H9 (cell line): ENCODE results near the gene G3BP2. TPM values are rescaled to one million over a fixed set of nuclear protein-coding genes. Genes with fewer than 3 reads are reported as not detected.
A peak's percentile ranks its signal among the peaks of the same experiment; 100 is the strongest.

ENCODE experiments used
- DNase-seq: peaks from one replicate; pipeline ENCODE4 v3.0.0-alpha.2; 2017
- H2AFZ ChIP-seq: one replicate; pipeline ENCODE4 v1.6.1; 2013; ENCODE audit warnings: mild to moderate bottlenecking, low read length, control low read depth, moderate library complexity
- H2AK5ac ChIP-seq: 2 replicates; pipeline ENCODE4 v1.6.1; 2013; ENCODE audit warnings: low read length, control low read depth, mixed read lengths; ENCODE audit not compliant: insufficient read length
- H2BK120ac ChIP-seq: one replicate; pipeline ENCODE4 v1.6.1; 2013; ENCODE audit warnings: low read depth, mild to moderate bottlenecking, low read length, control low read depth, inconsistent platforms; ENCODE audit not compliant: poor library complexity, severe bottlenecking
- H2BK12ac ChIP-seq: 2 replicates; pipeline ENCODE4 v1.6.1; 2013; ENCODE audit warnings: low read length, control low read depth, mixed read lengths, low read depth; ENCODE audit not compliant: insufficient read length
- H2BK15ac ChIP-seq: 2 replicates; pipeline ENCODE4 v1.6.1; 2013; ENCODE audit warnings: low read depth, low read length, control low read depth
- H2BK20ac ChIP-seq: one replicate; pipeline ENCODE4 v1.6.1; 2013; ENCODE audit warnings: low read depth, mild to moderate bottlenecking, low read length, control low read depth, inconsistent platforms; ENCODE audit not compliant: poor library complexity, severe bottlenecking
- H2BK5ac ChIP-seq: 2 replicates; pipeline ENCODE4 v1.6.1; 2013; ENCODE audit warnings: low read length, control low read depth, mixed read lengths; ENCODE audit not compliant: insufficient read length
- H3K14ac ChIP-seq: 2 replicates; pipeline ENCODE4 v1.6.1; 2013; ENCODE audit warnings: low read length, control low read depth; ENCODE audit not compliant: insufficient read depth
- H3K18ac ChIP-seq: 2 replicates; pipeline ENCODE4 v1.6.1; 2013; ENCODE audit warnings: low read depth, mild to moderate bottlenecking, mixed read lengths, low read length, control low read depth; ENCODE audit not compliant: insufficient read length
- H3K23ac ChIP-seq: 2 replicates; pipeline ENCODE4 v1.6.1; 2013; ENCODE audit warnings: low read length, control low read depth, mixed read lengths, low read depth; ENCODE audit not compliant: insufficient read length
- H3K23me2 ChIP-seq: 2 replicates; pipeline ENCODE4 v1.6.1; 2013; ENCODE audit warnings: low read depth, mild to moderate bottlenecking, mixed read lengths, low read length, control low read depth; ENCODE audit not compliant: insufficient read length, poor library complexity, severe bottlenecking
- H3K27ac ChIP-seq: 2 replicates; pipeline ENCODE4 v1.5.1; 2013; ENCODE audit warnings: low read length, control low read depth, mixed read lengths, low read depth; ENCODE audit not compliant: insufficient read length
- H3K27me3 ChIP-seq: 2 replicates; pipeline ENCODE4 v1.6.1; 2013; ENCODE audit warnings: low read length, control low read depth, inconsistent platforms; ENCODE audit not compliant: insufficient read depth
- H3K4ac ChIP-seq: 2 replicates; pipeline ENCODE4 v1.6.1; 2013; ENCODE audit warnings: low read depth, mild to moderate bottlenecking, control low read depth, inconsistent platforms, low read length, moderate library complexity
- H3K4me1 ChIP-seq: 2 replicates; pipeline ENCODE4 v1.6.1; 2013; ENCODE audit warnings: low read length, control low read depth, inconsistent platforms; ENCODE audit not compliant: insufficient read depth
- H3K4me2 ChIP-seq: 2 replicates; pipeline ENCODE4 v1.6.1; 2013; ENCODE audit warnings: low read length, control low read depth, mixed read lengths; ENCODE audit not compliant: insufficient read length, insufficient read depth
- H3K56ac ChIP-seq: 2 replicates; pipeline ENCODE4 v1.6.1; 2013; ENCODE audit warnings: low read depth, mild to moderate bottlenecking, mixed read lengths, low read length, control low read depth; ENCODE audit not compliant: insufficient read length
- H3K79me1 ChIP-seq: 2 replicates; pipeline ENCODE4 v1.6.1; 2013; ENCODE audit warnings: low read depth, mild to moderate bottlenecking, moderate library complexity, low read length, control low read depth, inconsistent platforms; ENCODE audit not compliant: insufficient read depth, poor library complexity, severe bottlenecking
- H3K79me2 ChIP-seq: 2 replicates; pipeline ENCODE4 v1.6.1; 2013; ENCODE audit warnings: low read length, control low read depth, inconsistent platforms; ENCODE audit not compliant: insufficient read depth
- H3K9ac ChIP-seq: 2 replicates; pipeline ENCODE4 v1.6.1; 2013; ENCODE audit warnings: low read length, control low read depth, mixed read lengths; ENCODE audit not compliant: insufficient read length; ENCODE audit errors: extremely low read depth
- H3K9me3 ChIP-seq: one replicate; pipeline ENCODE4 v1.6.1; 2013; ENCODE audit warnings: low read depth, low read length, inconsistent platforms; ENCODE audit not compliant: control insufficient read depth
- H3T11ph ChIP-seq: one replicate; pipeline ENCODE4 v1.6.1; 2013; ENCODE audit warnings: mild to moderate bottlenecking, low read length, control low read depth, inconsistent platforms
- H4K20me1 ChIP-seq: one replicate; pipeline ENCODE4 v1.6.1; 2013; ENCODE audit not compliant: control insufficient read depth, insufficient read length, insufficient read depth
- H4K5ac ChIP-seq: 2 replicates; pipeline ENCODE4 v1.6.1; 2013; ENCODE audit warnings: low read depth, mild to moderate bottlenecking, mixed read lengths, low read length, control low read depth; ENCODE audit not compliant: insufficient read length
- H4K8ac ChIP-seq: replicated peaks from 2 replicates; pipeline ENCODE4 v1.6.1; 2013; ENCODE audit warnings: low read length, control low read depth, mixed read lengths, low read depth; ENCODE audit not compliant: insufficient read length
- H4K91ac ChIP-seq: 2 replicates; pipeline ENCODE4 v1.6.1; 2013; ENCODE audit warnings: low read depth, mild to moderate bottlenecking, moderate library complexity, mixed read lengths, low read length, control low read depth; ENCODE audit not compliant: insufficient read length
- H3K27ac Mint-ChIP-seq, 3 experiments: 2 replicates in 2 of 3; 3 replicates in 1 of 3; pipeline ENCODE4 v1.8.0; 2020 to 2021; ENCODE audit warnings: mixed read lengths in 3 of 3, mild to moderate bottlenecking in 1 of 3, moderate library complexity in 1 of 3
- H3K27me3 Mint-ChIP-seq: 2 replicates; pipeline ENCODE4 v1.8.0; 2021; ENCODE audit warnings: low read depth, mild to moderate bottlenecking, moderate library complexity, mixed read lengths
- H3K36me3 Mint-ChIP-seq, 3 experiments: 2 replicates in 2 of 3; 3 replicates in 1 of 3; pipeline ENCODE4 v1.8.0; 2020 to 2021; ENCODE audit warnings: low read depth in 3 of 3, mixed read lengths in 3 of 3; ENCODE audit not compliant: insufficient read depth in 1 of 3
- H3K4me1 Mint-ChIP-seq, 2 experiments: 2 replicates each; pipeline ENCODE4 v1.8.0; 2020; ENCODE audit warnings: mixed read lengths in 2 of 2
- H3K4me3 Mint-ChIP-seq, 2 experiments: 2 replicates in 1 of 2; 3 replicates in 1 of 2; pipeline ENCODE4 v1.8.0; 2020 to 2021; ENCODE audit warnings: mild to moderate bottlenecking in 2 of 2, mixed read lengths in 2 of 2, moderate library complexity in 1 of 2
- H3K9me3 Mint-ChIP-seq, 2 experiments: 2 replicates in 1 of 2; 3 replicates in 1 of 2; pipeline ENCODE4 v1.8.0; 2020; ENCODE audit warnings: mild to moderate bottlenecking in 2 of 2, mixed read lengths in 2 of 2, moderate library complexity in 1 of 2
- CTCF ChIP-seq: fragments of 200-600 bp; sonication (generic); conservative IDR thresholded peaks from 3 replicates; pipeline ENCODE4 v1.8.0; 2021; ENCODE audit warnings: antibody characterized with exemption, mild to moderate bottlenecking
- WGBS: extraction: QIAGEN DNeasy Blood & Tissue Kit; methylation state at CpG from one replicate; pipeline ENCODE4 v1.1.7; 2013; ENCODE audit warnings: missing lambda C conversion rate, low lambda C conversion rate, mixed read lengths; ENCODE audit not compliant: insufficient read length; ENCODE audit errors: extremely low coverage; 5-methylcytosine and 5-hydroxymethylcytosine counted together
- total RNA-seq: library from RNA; stranded (reverse); gene quantifications from 2 replicates; pipeline ENCODE4 v1.2.1, GENCODE V29; 2021

The G3BP2 gene
- total RNA-seq, 1 experiment from 2014 or later, result 405 TPM

- Mint-ChIP-seq H3K27me3 (no peaks in the 10 kb centered on the region), H3K4me3 (no peak overlapping the region), H3K27ac (0 out of 7 replicates have a peak overlapping the region, but pooled peaks of 1 of the 3 experiments have one; percentile 5), H3K36me3 (peaks cover 42 to 63% (median 44%) of the 10 kb centered on the region in 3 experiments), H3K9me3 (peaks cover 6 to 10% of the 10 kb centered on the region in 2 experiments; a peak in 4 of 5 replicates), H3K4me1 (peaks cover 3 to 8% of the 10 kb centered on the region in 2 experiments; a peak in 2 of 4 replicates)
- whole genome bisulfite sequencing, result no CpG with 5 or more reads among the region's 3 CpGs
- Histone ChIP-seq H3K4me2 (no peak overlapping the region), H2AFZ (no peak overlapping the region), H2BK120ac (no peak overlapping the region), H3K27me3 (no peaks in the 10 kb centered on the region), H3K79me1 (no peaks in the 10 kb centered on the region), H3K9ac (no peak overlapping the region), H4K8ac (no peak overlapping the region), H3K14ac (no peak overlapping the region), H4K91ac (no peak overlapping the region), H3T11ph (no peak overlapping the region), H3K9me3 (no peaks in the 10 kb centered on the region), H2BK12ac (no peak overlapping the region), H3K23ac (no peak overlapping the region), H3K23me2 (no peaks in the 10 kb centered on the region), H3K79me2 (peaks cover 3% of the 10 kb centered on the region; the same call in 1 of the 2 replicates), H3K4me1 (no peaks in the 10 kb centered on the region), H4K20me1 (no peaks in the 10 kb centered on the region), H2AK5ac (no peak overlapping the region), H3K56ac (no peak overlapping the region), H3K27ac (no peak overlapping the region), H2BK20ac (no peak overlapping the region), H4K5ac (no peak overlapping the region), H2BK15ac (no peak overlapping the region), H3K18ac (no peak overlapping the region), H3K4ac (no peak overlapping the region), H2BK5ac (no peak overlapping the region)
- no peak for TF ChIP-seq CTCF
- no peak for DNase-seq
Measured at GRCh38 chr4:75686346-75686745, 13.1 kb upstream of the G3BP2 start.
